C4-2B (cell line): Measurements from ENCODE around the gene SCFD2.

ENCODE experiments used
- ZFX ChIP-seq: fragments of 450-650 bp; IDR thresholded peaks from 2 replicates; pipeline ENCODE4 v1.6.1; 2017
- TF ChIP-seq, protein P1 (sequence below): fragments of 450-650 bp; conservative IDR thresholded peaks from 2 replicates; pipeline ENCODE4 v1.5.1; 2017; ENCODE audit warnings: mild to moderate bottlenecking

DNA sequence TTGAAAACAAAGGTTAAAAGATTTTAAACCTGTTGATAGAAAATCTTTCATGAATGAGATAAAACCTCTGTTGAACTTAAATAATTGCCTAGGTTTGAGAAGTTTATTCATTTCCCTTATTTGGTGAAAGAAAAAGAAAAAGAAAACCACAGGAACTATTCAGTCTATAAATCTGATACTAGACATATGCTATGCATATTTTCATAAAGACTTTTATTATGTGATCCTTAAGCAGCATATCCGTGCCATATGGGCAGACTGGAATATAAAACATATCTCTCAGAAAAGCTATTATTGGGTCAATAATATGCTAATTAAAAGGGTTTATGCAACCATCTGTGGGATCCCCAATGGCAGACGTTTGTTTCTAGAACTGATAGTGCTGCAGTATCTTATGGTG is 325.0 kb downstream of the SCFD2 start:
- TF ChIP-seq ZFX, result no peak
- TF ChIP-seq, protein P1, sequence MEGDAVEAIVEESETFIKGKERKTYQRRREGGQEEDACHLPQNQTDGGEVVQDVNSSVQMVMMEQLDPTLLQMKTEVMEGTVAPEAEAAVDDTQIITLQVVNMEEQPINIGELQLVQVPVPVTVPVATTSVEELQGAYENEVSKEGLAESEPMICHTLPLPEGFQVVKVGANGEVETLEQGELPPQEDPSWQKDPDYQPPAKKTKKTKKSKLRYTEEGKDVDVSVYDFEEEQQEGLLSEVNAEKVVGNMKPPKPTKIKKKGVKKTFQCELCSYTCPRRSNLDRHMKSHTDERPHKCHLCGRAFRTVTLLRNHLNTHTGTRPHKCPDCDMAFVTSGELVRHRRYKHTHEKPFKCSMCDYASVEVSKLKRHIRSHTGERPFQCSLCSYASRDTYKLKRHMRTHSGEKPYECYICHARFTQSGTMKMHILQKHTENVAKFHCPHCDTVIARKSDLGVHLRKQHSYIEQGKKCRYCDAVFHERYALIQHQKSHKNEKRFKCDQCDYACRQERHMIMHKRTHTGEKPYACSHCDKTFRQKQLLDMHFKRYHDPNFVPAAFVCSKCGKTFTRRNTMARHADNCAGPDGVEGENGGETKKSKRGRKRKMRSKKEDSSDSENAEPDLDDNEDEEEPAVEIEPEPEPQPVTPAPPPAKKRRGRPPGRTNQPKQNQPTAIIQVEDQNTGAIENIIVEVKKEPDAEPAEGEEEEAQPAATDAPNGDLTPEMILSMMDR, result no peak
